ENCODE measurements around the gene TMEM59.

GRCh38 chr1:54008876-54009275 is 44.1 kb downstream of the TMEM59 start:
- TF ChIP-seq CTCF (IDR thresholded peaks at IDR 0.05) (no peak), POLR2A (IDR thresholded peaks at IDR 0.05) (no peak)

Measured in esophagus squamous epithelium (tissue), 4 donors.